Eye (tissue), 1 donor: Measurements from ENCODE around the gene CSNK1G2.

Experiments
- DNase-seq: peaks from one replicate; pipeline ENCODE4 v3.0.0-alpha.2; 2015

The CSNK1G2 gene

GRCh38 chr19:2027361-2027760 lies 86.4 kb downstream of the CSNK1G2 start:
- DNase-seq: peak; percentile 38
